HepG2 (cell line): ENCODE data around the gene CCDC33. TPM values are rescaled to one million over a fixed set of nuclear protein-coding genes. Genes with fewer than 3 reads are reported as not detected.

Experiments used
- DNMT1 ChIP-seq: sonication (generic); formaldehyde crosslinking; IDR thresholded peaks from 2 replicates; pipeline ENCODE4 v1.5.1; 2020; ENCODE audit warnings: mild to moderate bottlenecking, missing genetic modification reagents
- FOSL2 ChIP-seq: sonication (generic); formaldehyde crosslinking; IDR thresholded peaks from 2 replicates; pipeline ENCODE4 v1.4.0; 2020; ENCODE audit warnings: missing genetic modification reagents
- FOXA3 ChIP-seq: IDR thresholded peaks from 2 replicates; pipeline ENCODE4 v1.6.1; 2016; ENCODE audit warnings: missing genetic modification reagents, missing compliant biosample characterization
- GFI1 ChIP-seq: sonication (generic); formaldehyde crosslinking; IDR thresholded peaks from 2 replicates; pipeline ENCODE4 v1.5.0; 2020; ENCODE audit warnings: missing genetic modification reagents, mild to moderate bottlenecking, borderline replicate concordance
- HNF1A ChIP-seq, 2 experiments: sonication (generic) in 1 of 2; formaldehyde crosslinking in 1 of 2; IDR thresholded peaks; 2 replicates each; pipeline versions ENCODE4 v1.4.0 to v1.6.1; 2016 to 2020; ENCODE audit warnings: borderline replicate concordance in 1 of 2, low read depth in 1 of 2, mild to moderate bottlenecking in 1 of 2, missing genetic modification reagents in 1 of 2
- KLF16 ChIP-seq, 2 experiments: sonication (generic) in 1 of 2; formaldehyde crosslinking in 1 of 2; IDR thresholded peaks; 2 replicates each; pipeline versions ENCODE4 v1.6.1 to v1.8.0; 2016 to 2023; ENCODE audit warnings: missing genetic modification reagents in 2 of 2, missing compliant biosample characterization in 1 of 2
- ONECUT2 ChIP-seq: sonication (generic); formaldehyde crosslinking; IDR thresholded peaks from 2 replicates; pipeline ENCODE4 v1.4.0; 2020; ENCODE audit warnings: missing genetic modification reagents
- RFX5 ChIP-seq: IDR thresholded peaks from 2 replicates; pipeline ENCODE4 v1.6.1; 2011; ENCODE audit warnings: low read depth, low read length, improper control_type of control experiment
- SIX1 ChIP-seq: sonication (generic); formaldehyde crosslinking; IDR thresholded peaks from 2 replicates; pipeline ENCODE4 v1.4.0; 2020; ENCODE audit warnings: missing genetic modification reagents, borderline replicate concordance
- STAT5B ChIP-seq: sonication (generic); formaldehyde crosslinking; IDR thresholded peaks from 2 replicates; pipeline ENCODE4 v1.4.0; 2020; ENCODE audit warnings: missing genetic modification reagents
- ZBTB49 ChIP-seq: sonication (generic); formaldehyde crosslinking; IDR thresholded peaks from 2 replicates; pipeline ENCODE4 v1.4.0; 2020; ENCODE audit warnings: missing genetic modification reagents, borderline replicate concordance
- ZFP1 ChIP-seq: IDR thresholded peaks from 2 replicates; pipeline ENCODE4 v1.6.1; 2016
- ZMAT5 ChIP-seq: sonication (generic); formaldehyde crosslinking; IDR thresholded peaks from 2 replicates; pipeline ENCODE4 v1.5.0; 2020; ENCODE audit warnings: mild to moderate bottlenecking, low read depth, missing genetic modification reagents, borderline replicate concordance
- ZNF225 ChIP-seq: sonication (generic); formaldehyde crosslinking; IDR thresholded peaks from 2 replicates; pipeline ENCODE4 v1.4.0; 2020; ENCODE audit warnings: mild to moderate bottlenecking, missing genetic modification reagents
- ZNF275 ChIP-seq: sonication (generic); formaldehyde crosslinking; IDR thresholded peaks from 2 replicates; pipeline ENCODE4 v1.8.0; 2022; ENCODE audit warnings: missing genetic modification reagents, mild to moderate bottlenecking, inconsistent platforms, borderline replicate concordance
- ZNF513 ChIP-seq: sonication (generic); formaldehyde crosslinking; conservative IDR thresholded peaks from 2 replicates; pipeline ENCODE4 v1.5.0; 2020; ENCODE audit warnings: missing genetic modification reagents
- ZNF761 ChIP-seq: sonication (generic); formaldehyde crosslinking; conservative IDR thresholded peaks from 2 replicates; pipeline ENCODE4 v1.4.0; 2020; ENCODE audit warnings: mild to moderate bottlenecking, missing genetic modification reagents
- ZNF782 ChIP-seq: sonication (generic); formaldehyde crosslinking; IDR thresholded peaks from 2 replicates; pipeline ENCODE4 v1.4.0; 2020; ENCODE audit warnings: missing genetic modification reagents, mild to moderate bottlenecking, borderline replicate concordance
- polyA plus RNA-seq, 8 experiments: library from polyadenylated mRNA; depleted of rRNA in 3 of 8; stranded (reverse) in 7 of 8; unstranded in 1 of 8; fragments of >200 nt; fragmentation: Illumina TruSeq in 4 of 8; extraction: Trizol in 4 of 8; gene quantifications; 2 replicates each; pipeline versions ENCODE4 v1.2.1 to v1.2.3, GENCODE V29; 2011 to 2016; ENCODE audit warnings: low read depth in 4 of 8, missing spikeins in 1 of 8, mixed read lengths in 1 of 8; ENCODE audit not compliant: insufficient read depth in 1 of 8
- total RNA-seq, 5 experiments: library from RNA; depleted of rRNA; stranded (reverse); fragments of >200 nt; fragmentation: Illumina TruSeq; extraction: Trizol; gene quantifications; 2 replicates each; pipeline ENCODE4 v1.2.3, GENCODE V29; 2016; ENCODE audit warnings: low read depth in 1 of 5

The CCDC33 gene
- total and polyA plus RNA-seq, 2 of the 13 experiments (the other 11 are each of a cell fraction or from before 2014, with no cell fraction given), result 0.30 TPM; not detected in 1

GRCh38 chr15:74382004-74382816, 146.1 kb downstream of the CCDC33 start (continued):
- TF ChIP-seq ZNF513 (CRISPR knock-in tag) (no peak), ZNF275 (CRISPR knock-in tag) (no peak), ZFP1 (CRISPR knock-in tag) (no peak; the same call in 1 of the 2 replicates), ZMAT5 (CRISPR knock-in tag) (no peak), KLF16 (CRISPR knock-in tag; IDR thresholded peaks at IDR 0.05) (peak in 1 of 2 experiments; percentile 23; a peak in 1 of 4 replicates), GFI1 (no peak), ZBTB49 (no peak), ONECUT2 (CRISPR knock-in tag) (no peak), RFX5 (no peak), HNF1A (IDR thresholded peaks at IDR 0.05; ENCODE audit: low read depth) (no peak), HNF1A (CRISPR knock-in tag; IDR thresholded peaks at IDR 0.05; ENCODE audit: borderline replicate concordance) (no peak), FOSL2 (CRISPR knock-in tag) (peak; percentile 28; the same call in 1 of the 2 replicates), ZNF782 (CRISPR knock-in tag) (no peak), DNMT1 (CRISPR knock-in tag) (no peak), SIX1 (no peak), ZNF761 (CRISPR knock-in tag) (no peak), FOXA3 (CRISPR knock-in tag) (peak; percentile 33; the same call in 1 of the 2 replicates), STAT5B (CRISPR knock-in tag) (no peak), ZNF225 (no peak)
